ENCODE measurements around the gene NSMCE1.

Gene NSMCE1

GRCh38 chr16:27268376-27269299 lies at the start of gene NSMCE1:
Gene NSMCE1, minus strand, starts transcription at chr16:27268772. Its CDS starts 11,202 bp downstream, at chr16:27257570.
- Mint-ChIP-seq H3K4me1 (ENCODE audit: low read depth) (peaks cover 87% of the 10 kb centered on the region), H3K27me3 (no peaks in the 10 kb centered on the region), H3K4me3 (peak within 1 kb of the TSS; percentile 93), H3K27ac (peak within 1 kb of the TSS; percentile 97), H3K9me3 (peaks cover 3% of the 10 kb centered on the region), H3K36me3 (ENCODE audit: low read depth) (peaks cover 40% of the 10 kb centered on the region)

GRCh38 chr16:27317738-27318391 lies 49.3 kb upstream of the NSMCE1 start:
- H3K36me3 Mint-ChIP-seq (ENCODE audit: low read depth) = peaks cover 86% of the 10 kb centered on the region
- H3K27me3 Mint-ChIP-seq = no peaks in the 10 kb centered on the region

GRCh38 chr16:27317320-27317719 lies 48.7 kb upstream of the NSMCE1 start:
- Mint-ChIP-seq H3K27ac (peak overlapping the region; percentile 100), H3K9me3 (no peaks in the 10 kb centered on the region), H3K4me3 (peak overlapping the region; percentile 99), H3K27me3 (no peaks in the 10 kb centered on the region), H3K36me3 (ENCODE audit: low read depth) (peaks cover 80% of the 10 kb centered on the region), H3K4me1 (ENCODE audit: low read depth) (peaks cover 87% of the 10 kb centered on the region)

More at GRCh38 chr16:27317738-27318391, 49.3 kb upstream of the NSMCE1 start:
- H3K9me3 Mint-ChIP-seq = no peaks in the 10 kb centered on the region
- H3K4me3 Mint-ChIP-seq = peak overlapping the region; percentile 99
- H3K27ac Mint-ChIP-seq = peak overlapping the region; percentile 100
- H3K4me1 Mint-ChIP-seq (ENCODE audit: low read depth) = peaks cover 87% of the 10 kb centered on the region

GRCh38 chr16:27316038-27316680 lies 47.6 kb upstream of the NSMCE1 start:
- Mint-ChIP-seq H3K4me3 (peak overlapping the region; percentile 99), H3K27ac (peak overlapping the region; percentile 100), H3K4me1 (ENCODE audit: low read depth) (peaks cover 86% of the 10 kb centered on the region), H3K36me3 (ENCODE audit: low read depth) (peaks cover 69% of the 10 kb centered on the region), H3K9me3 (no peaks in the 10 kb centered on the region), H3K27me3 (no peaks in the 10 kb centered on the region)

GRCh38 chr16:27315333-27316037 lies 46.9 kb upstream of the NSMCE1 start:
- H3K36me3 Mint-ChIP-seq (ENCODE audit: low read depth) = peaks cover 62% of the 10 kb centered on the region
- no peaks in the 10 kb centered on the region for H3K27me3 Mint-ChIP-seq
- H3K4me1 Mint-ChIP-seq (ENCODE audit: low read depth) = peaks cover 84% of the 10 kb centered on the region
- H3K27ac Mint-ChIP-seq = peak overlapping the region; percentile 100
- H3K9me3 Mint-ChIP-seq = no peaks in the 10 kb centered on the region
- peak overlapping the region; percentile 99 for H3K4me3 Mint-ChIP-seq

GRCh38 chr16:27314986-27315332 lies 46.4 kb upstream of the NSMCE1 start:
- Mint-ChIP-seq H3K9me3 (no peaks in the 10 kb centered on the region), H3K4me3 (peak overlapping the region; percentile 99), H3K27me3 (no peaks in the 10 kb centered on the region), H3K27ac (peak overlapping the region; percentile 100), H3K4me1 (ENCODE audit: low read depth) (peaks cover 83% of the 10 kb centered on the region), H3K36me3 (ENCODE audit: low read depth) (peaks cover 57% of the 10 kb centered on the region)

GRCh38 chr16:27314161-27314723 lies 45.7 kb upstream of the NSMCE1 start:
- Mint-ChIP-seq H3K9me3 (no peaks in the 10 kb centered on the region), H3K4me1 (ENCODE audit: low read depth) (peaks cover 76% of the 10 kb centered on the region), H3K27ac (peak overlapping the region; percentile 100), H3K36me3 (ENCODE audit: low read depth) (peaks cover 49% of the 10 kb centered on the region), H3K4me3 (peak overlapping the region; percentile 99), H3K27me3 (no peaks in the 10 kb centered on the region)

- H3K27me3 Mint-ChIP-seq = no peaks in the 10 kb centered on the region
- peaks cover 69% of the 10 kb centered on the region for H3K4me1 Mint-ChIP-seq (ENCODE audit: low read depth)
- H3K36me3 Mint-ChIP-seq (ENCODE audit: low read depth) = peaks cover 43% of the 10 kb centered on the region
- H3K27ac Mint-ChIP-seq = peak within 1 kb of the TSS; percentile 100
- H3K9me3 Mint-ChIP-seq = no peaks in the 10 kb centered on the region
- H3K4me3 Mint-ChIP-seq = peak within 1 kb of the TSS; percentile 99
Observed at GRCh38 chr16:27313422-27314160, 45.0 kb upstream of the NSMCE1 start, which contains the start of gene IL4R. Gene IL4R, plus strand, starts transcription at chr16:27313974. Its CDS starts 26,230 bp downstream, at chr16:27340204.

- peak overlapping the region; percentile 87 for H3K4me3 Mint-ChIP-seq
- no peaks in the 10 kb centered on the region for H3K9me3 Mint-ChIP-seq
- peaks cover 35% of the 10 kb centered on the region for H3K36me3 Mint-ChIP-seq (ENCODE audit: low read depth)
- H3K27me3 Mint-ChIP-seq = no peaks in the 10 kb centered on the region
- peak overlapping the region; percentile 91 for H3K27ac Mint-ChIP-seq
- H3K4me1 Mint-ChIP-seq (ENCODE audit: low read depth) = peaks cover 61% of the 10 kb centered on the region
Observed at GRCh38 chr16:27312580-27313421, 44.2 kb upstream of the NSMCE1 start.

- H3K27ac Mint-ChIP-seq = peak overlapping the region; percentile 26
Observed at GRCh38 chr16:27311897-27312303, 43.3 kb upstream of the NSMCE1 start.

GRCh38 chr16:27311448-27311830 lies 42.9 kb upstream of the NSMCE1 start:
- Mint-ChIP-seq H3K27ac (no peak overlapping the region), H3K9me3 (no peaks in the 10 kb centered on the region), H3K27me3 (no peaks in the 10 kb centered on the region), H3K4me1 (ENCODE audit: low read depth) (peaks cover 48% of the 10 kb centered on the region), H3K36me3 (ENCODE audit: low read depth) (peaks cover 21% of the 10 kb centered on the region), H3K4me3 (no peak overlapping the region)

More at GRCh38 chr16:27311897-27312303, 43.3 kb upstream of the NSMCE1 start:
- peak overlapping the region; percentile 24 for H3K4me3 Mint-ChIP-seq
- H3K36me3 Mint-ChIP-seq (ENCODE audit: low read depth) = peaks cover 26% of the 10 kb centered on the region
- H3K27me3 Mint-ChIP-seq = no peaks in the 10 kb centered on the region
- H3K4me1 Mint-ChIP-seq (ENCODE audit: low read depth) = peaks cover 52% of the 10 kb centered on the region
- H3K9me3 Mint-ChIP-seq = no peaks in the 10 kb centered on the region

- peaks cover 3% of the 10 kb centered on the region for H3K9me3 Mint-ChIP-seq
- H3K36me3 Mint-ChIP-seq (ENCODE audit: low read depth) = peaks cover 15% of the 10 kb centered on the region
- H3K27ac Mint-ChIP-seq = no peak overlapping the region
- H3K4me1 Mint-ChIP-seq (ENCODE audit: low read depth) = peaks cover 44% of the 10 kb centered on the region
- no peak overlapping the region for H3K4me3 Mint-ChIP-seq
- no peaks in the 10 kb centered on the region for H3K27me3 Mint-ChIP-seq
Observed at GRCh38 chr16:27310576-27311447, 42.2 kb upstream of the NSMCE1 start.

Measured in stimulated activated naive CD8-positive, alpha-beta T cell treated with anti-CD3 and anti-CD28 coated beads, Interleukin-15, Interleukin-2, amounts not matched to agents 100 ng/mL and 50 ng/mL, for 24 hours (primary cell).